ENCODE measurements around the gene CEP68.

DNA sequence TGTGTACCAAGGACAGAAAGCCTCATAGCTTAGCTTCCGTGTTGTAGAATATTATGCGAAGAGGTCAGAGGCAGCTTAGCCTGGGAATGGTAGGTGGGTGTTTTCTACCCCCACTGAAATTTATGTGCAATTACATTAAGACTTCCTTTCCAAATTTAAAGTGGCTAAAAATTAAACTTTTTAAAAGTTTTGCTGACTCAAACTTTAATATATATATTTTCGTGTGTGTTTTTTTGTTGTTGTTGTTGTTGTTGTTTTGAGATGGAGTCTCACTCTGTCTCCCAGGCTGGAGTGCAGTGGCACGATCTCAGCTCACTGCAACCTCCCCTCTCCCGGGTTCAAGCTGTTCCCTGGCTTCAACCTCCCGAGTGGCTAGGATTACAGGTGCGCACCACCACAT is 77.9 kb downstream of the CEP68 start:
- TF ChIP-seq, protein P1, sequence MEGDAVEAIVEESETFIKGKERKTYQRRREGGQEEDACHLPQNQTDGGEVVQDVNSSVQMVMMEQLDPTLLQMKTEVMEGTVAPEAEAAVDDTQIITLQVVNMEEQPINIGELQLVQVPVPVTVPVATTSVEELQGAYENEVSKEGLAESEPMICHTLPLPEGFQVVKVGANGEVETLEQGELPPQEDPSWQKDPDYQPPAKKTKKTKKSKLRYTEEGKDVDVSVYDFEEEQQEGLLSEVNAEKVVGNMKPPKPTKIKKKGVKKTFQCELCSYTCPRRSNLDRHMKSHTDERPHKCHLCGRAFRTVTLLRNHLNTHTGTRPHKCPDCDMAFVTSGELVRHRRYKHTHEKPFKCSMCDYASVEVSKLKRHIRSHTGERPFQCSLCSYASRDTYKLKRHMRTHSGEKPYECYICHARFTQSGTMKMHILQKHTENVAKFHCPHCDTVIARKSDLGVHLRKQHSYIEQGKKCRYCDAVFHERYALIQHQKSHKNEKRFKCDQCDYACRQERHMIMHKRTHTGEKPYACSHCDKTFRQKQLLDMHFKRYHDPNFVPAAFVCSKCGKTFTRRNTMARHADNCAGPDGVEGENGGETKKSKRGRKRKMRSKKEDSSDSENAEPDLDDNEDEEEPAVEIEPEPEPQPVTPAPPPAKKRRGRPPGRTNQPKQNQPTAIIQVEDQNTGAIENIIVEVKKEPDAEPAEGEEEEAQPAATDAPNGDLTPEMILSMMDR (IDR thresholded peaks at IDR 0.05; ENCODE audit: poor library complexity, severe bottlenecking) = no peak
- TF ChIP-seq RAD21 (conservative IDR thresholded peaks at IDR 0.05) (no peak), EZH2 (IDR thresholded peaks at IDR 0.05; ENCODE audit: borderline replicate concordance, insufficient read depth, low read length, poor library complexity, severe bottlenecking) (no peak)

Data from neural cell (in vitro differentiated cells).